HG02610 (cell line): ENCODE data around the gene MTG2.

Experiments
- ATAC-seq: cut with Tn5 transposase; IDR thresholded peaks from one replicate; pipeline ENCODE4 v1.9.1; 2021; ENCODE audit warnings: mild to moderate bottlenecking, moderate library complexity; ENCODE audit not compliant: unreplicated experiment

Gene MTG2

GRCh38 chr20:62243106-62243505, 60.3 kb downstream of the MTG2 start:
- ATAC-seq, result no peak

- no peak for ATAC-seq
Observed at GRCh38 chr20:62243906-62244515, 61.2 kb downstream of the MTG2 start.

- ATAC-seq, result no peak
Observed at GRCh38 chr20:62244644-62245108, 61.8 kb downstream of the MTG2 start.

GRCh38 chr20:62245911-62246280, 63.1 kb downstream of the MTG2 start:
- ATAC-seq, result no peak

GRCh38 chr20:62246431-62246830, 63.6 kb downstream of the MTG2 start:
- ATAC-seq, result no peak

- ATAC-seq, result no peak
Observed at GRCh38 chr20:62246872-62247652, 64.2 kb downstream of the MTG2 start.

GRCh38 chr20:62248890-62249560, 66.2 kb downstream of the MTG2 start:
- no peak for ATAC-seq

GRCh38 chr20:62252342-62252966, 69.6 kb downstream of the MTG2 start:
- no peak for ATAC-seq
